RPMI8226 (cell line): ENCODE data around the gene FOSL1.

Experiments
- DNase-seq: peaks from one replicate; pipeline ENCODE4 v3.0.0-alpha.2; 2015

FOSL1 gene

DNA sequence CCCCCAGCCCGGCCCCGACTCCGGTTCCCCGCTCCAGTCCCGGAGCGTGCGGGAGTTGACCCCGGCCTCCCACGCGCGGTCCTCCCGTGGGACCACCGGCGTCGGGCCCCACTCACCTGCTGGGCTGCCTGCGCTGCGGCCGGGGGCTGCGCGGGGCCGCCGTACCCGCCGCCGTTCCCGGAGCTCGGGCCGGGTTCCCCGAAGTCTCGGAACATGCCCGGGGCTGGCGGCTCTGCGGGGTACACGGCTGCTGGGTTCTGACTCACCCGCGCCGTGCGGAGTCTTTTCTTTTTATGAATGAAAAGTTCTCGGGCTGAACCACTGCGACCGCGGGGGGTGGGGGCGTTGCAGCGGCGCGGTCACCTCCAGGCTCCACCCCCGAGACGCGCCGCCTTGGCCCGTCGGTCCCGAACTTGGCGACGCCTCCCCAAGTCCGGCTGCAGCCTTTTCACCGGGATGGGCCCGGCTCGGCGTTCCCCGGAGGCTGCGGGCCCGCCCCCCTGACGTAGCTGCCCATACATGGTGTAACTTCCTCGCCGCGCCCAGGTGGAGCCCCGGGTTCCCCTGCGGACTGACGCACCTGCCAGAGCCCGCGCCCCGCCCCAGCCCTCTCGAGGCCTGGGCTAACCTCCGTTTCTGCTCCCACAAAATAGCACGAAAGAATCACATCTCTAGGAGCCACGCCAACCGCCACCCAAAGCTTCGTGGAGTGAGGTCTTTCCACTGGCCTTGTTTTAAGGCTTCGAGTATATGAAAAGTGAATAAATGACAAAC is at the start of gene FOSL1:
Gene FOSL1, minus strand, starts transcription at position 264 of the 774 bp plus-strand sequence. Its CDS starts 49 bp downstream, at position 215.
- DNase-seq = peak; percentile 99

DNA sequence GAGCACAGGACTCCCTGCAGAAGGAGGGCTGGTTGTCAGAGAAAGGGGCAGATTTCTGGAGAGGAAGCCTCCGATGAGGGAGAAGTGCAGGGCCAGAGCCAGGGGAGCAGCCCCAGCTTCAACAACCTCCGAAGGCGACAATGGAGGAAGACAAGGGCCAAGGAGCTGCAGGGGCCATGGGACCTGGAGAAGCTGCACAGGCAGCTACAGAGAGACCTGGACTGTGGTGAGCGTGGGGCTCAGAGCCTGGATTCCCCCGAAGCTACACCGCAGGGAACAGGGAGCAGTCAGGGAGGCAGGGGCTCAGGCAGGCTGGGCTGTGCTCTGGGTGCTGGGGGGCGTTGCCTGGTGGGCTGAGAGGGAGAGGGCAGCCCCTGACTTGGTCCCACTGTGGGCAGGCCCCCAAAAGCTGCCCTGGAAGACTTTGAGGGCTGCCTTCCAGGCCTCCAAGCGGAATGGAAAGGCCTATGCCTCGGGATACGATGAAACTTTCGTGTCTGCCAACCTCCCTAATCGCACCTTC is 47.5 kb upstream of the FOSL1 start:
- DNase-seq = no peak

DNA sequence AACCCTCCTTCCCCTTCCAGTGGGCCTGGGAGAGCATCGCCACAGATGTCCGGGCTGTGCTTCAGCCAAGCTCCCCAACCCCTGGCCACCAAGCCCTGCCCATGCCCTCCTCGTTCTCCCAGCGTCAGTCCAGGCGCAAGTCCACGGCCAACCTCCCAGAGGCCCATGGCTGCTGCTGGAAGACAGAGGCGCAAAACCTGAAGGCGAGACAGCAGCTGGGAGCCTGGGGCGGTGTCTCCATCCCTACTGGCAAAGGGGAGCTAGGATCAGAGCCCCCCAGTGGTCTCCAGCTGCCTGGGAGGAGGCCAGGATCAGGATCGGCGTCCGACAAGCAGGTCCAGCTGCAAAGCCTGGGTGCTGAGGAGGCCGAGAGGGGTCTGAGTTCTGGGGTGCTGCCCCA is 46.9 kb upstream of the FOSL1 start:
- DNase-seq = no peak

DNA sequence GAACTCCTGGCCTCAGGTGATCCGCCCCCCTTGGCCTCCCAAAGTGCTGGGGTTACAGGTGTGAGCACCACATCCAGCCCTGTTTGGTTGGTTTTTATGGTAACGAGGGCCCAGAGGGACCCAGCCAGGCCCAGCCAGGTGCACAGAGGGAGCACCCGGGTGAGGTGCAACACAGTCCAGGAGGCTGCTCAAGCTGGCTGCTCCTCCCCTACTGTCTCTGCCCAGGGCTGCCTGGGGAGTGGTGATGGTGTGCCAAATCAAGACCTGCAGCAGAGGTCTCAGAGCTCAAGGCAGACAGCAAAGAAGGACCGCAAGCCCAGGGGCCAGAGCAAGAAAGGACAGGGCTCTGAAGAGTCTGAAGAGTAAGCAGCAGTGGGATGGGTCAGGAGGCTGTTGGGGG is 46.5 kb upstream of the FOSL1 start:
- peak; percentile 33 for DNase-seq

DNA sequence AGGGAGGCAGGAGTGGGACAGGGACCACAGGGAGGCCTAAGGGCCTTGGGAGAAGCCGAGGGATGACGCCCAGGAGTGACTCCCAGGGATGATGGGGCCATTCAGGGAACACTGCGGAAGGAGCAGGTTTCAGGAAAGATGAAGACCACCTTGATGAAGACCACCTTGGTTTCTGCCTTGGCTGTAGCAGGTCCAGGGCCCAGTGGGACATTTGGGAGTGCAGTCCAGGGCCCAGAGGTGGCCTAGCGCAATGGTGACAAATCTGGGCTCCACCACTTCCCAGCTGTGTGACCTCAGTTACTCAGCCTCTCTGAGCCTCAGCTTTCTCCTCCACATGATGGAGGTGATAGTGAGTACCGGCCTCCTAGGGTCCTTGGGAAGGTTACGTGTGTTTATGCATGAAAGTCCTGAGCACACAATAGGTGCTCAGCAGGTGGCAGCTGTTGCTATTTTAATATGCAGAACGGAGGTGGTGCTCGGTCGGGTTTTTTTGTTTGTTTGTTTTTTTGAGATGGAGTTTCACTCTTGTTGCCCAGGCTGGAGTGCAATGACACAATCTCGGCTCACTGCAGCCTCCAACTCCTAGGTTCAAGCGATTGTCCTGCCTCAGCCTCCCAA is 45.9 kb upstream of the FOSL1 start:
- DNase-seq = no peak

DNA sequence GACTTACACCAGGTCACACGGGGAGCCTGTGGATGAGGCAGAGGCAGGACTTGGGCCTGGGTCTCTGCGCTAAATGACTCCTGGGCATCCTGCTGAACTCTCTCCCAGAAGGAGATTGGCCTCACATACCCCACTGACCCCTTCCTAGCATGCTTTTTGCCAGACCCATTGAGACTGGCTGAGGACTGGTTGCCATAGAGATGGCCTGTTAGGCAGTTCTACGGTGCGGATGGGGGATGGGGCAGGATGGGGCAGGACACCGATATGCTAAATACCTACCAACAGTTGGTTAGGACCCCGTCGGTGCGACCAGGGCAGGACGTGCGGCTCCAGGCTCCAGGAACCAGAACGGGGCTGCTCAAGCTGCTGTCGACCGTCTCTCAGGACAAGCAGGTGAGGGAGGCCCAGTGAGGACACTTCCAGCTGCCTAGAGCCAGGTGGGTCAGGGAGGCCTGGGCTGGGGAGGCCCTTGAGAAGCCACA is 45.3 kb upstream of the FOSL1 start, which contains the start of gene TSGA10IP:
Gene TSGA10IP, plus strand, starts transcription at position 51 of the 482 bp plus-strand sequence. Its CDS starts 196 bp downstream, at position 247.
- no peak for DNase-seq

DNA sequence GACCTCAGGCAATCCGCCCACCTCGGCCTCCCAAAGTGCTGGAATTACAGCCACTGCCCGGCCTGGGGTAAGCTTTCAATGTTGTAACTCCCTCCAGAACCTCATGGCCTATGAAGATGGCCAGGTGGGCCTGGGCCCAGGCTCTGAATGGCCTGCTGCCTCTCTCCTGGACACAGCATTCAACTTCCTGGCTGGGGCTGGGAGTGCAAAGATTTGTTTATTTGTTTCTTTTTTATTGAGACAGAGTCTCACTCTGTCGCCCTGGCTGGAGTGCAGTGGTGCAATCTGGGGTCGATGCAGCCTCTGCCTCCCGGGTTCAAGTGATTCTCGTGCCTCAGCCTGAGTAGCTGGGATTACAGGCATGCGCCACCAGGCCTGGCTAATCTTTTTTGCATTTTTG is 44.6 kb upstream of the FOSL1 start:
- no peak for DNase-seq

DNA sequence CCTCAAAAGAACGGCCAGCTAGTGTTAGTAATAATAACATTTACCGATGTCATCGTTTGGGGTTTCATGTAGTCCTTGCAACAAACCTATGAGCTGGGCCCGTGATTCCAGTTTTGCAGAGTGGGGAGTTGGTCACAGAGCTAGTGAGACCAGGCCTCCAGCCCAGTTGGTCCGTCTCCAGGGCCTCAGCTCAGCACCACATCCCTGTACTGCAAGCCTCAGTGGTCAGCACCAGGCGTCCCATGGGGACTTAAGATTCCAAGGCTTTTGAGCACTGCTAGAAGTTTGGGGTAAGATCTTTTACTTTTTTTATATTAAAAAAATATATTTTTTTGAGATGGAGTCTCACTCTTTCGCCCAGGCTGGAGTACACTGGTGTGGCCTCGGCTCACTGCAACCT is 44.0 kb upstream of the FOSL1 start:
- DNase-seq = no peak

DNA sequence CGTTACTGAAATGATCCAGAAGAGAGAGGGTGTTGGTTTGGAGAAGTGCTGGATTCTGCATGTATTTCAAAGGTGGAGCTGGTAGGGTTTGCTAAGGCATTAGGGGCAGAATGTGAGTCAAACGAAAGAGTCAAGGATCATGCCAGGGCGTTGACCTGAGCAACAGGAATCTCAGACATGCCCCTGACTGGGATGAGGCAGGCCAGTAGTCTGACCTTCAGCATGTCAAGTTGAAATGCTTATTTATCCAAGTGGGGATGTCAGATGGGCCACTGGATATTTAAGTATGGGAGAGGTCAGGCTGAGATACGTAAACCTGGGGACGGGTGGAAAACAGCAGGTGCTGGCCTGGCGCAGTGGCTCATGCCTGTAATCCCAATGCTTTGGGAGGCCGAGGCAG is 42.3 kb upstream of the FOSL1 start:
- DNase-seq = no peak

DNA sequence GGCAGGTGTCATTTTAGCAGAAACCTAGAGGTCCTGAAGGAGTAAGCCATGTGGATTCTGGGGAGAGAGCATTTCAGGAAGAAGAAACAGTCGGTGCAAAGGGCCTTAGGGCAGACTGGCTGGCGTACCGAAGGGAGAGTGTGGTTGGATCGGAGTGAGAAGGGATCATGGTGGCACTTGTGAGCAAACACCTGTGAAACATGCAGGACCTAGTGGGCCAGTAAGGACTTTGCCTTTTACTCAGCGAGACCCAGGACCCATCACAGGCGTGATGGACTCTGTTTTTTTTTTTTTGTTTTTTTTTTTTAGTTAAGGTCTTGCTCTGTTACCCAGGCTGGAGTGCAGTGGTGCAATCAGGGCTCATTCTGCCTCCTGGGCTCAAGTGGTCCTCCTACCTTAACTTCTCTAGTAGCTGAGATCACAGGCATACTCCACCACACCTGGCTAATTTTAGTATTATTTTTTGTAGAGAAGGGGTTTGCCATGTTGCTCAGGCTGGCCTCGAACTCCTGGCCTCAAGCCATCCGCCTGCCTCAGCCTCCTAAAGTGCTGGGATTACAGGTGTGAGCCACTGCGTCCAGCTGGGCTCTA is 41.6 kb upstream of the FOSL1 start:
- no peak for DNase-seq

DNA sequence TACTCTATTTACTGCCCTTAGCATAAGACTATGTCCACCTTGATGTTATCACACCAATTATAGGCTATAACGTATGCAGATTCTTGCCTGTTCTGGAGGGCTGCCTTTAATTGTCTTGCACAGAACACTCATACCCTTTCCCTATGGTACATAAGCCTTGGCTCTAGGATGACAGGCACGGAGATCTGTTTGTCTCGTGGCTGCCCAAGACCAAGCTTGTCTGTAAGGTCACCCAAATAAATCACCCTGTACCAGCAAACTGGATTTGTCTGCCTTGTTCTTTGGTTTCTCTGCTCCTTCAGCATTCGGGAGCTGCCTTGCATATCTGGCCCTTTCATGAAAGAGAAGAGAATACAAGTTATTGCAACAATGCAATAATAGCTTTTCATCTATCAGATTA is 37.6 kb upstream of the FOSL1 start:
- DNase-seq = peak; percentile 2

DNA sequence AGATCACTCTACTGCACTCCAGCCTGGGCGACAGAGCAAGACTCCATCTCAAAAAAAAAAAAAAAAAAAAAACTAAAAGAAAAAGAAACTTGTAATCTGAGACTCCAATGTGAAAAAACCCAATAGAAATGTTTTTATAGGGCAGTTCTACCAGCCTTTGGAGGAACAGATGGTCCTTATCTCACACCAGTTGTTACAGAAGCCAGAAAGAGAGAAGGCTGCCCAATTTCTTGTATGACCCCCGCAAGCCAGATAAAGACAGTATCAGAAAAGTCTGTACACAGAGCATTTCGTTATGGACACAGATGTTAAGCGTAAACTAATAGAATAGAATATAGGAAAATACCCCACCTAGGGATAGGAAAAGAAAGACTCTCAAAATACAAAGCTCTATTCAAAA is 33.8 kb upstream of the FOSL1 start:
- DNase-seq = no peak

DNA sequence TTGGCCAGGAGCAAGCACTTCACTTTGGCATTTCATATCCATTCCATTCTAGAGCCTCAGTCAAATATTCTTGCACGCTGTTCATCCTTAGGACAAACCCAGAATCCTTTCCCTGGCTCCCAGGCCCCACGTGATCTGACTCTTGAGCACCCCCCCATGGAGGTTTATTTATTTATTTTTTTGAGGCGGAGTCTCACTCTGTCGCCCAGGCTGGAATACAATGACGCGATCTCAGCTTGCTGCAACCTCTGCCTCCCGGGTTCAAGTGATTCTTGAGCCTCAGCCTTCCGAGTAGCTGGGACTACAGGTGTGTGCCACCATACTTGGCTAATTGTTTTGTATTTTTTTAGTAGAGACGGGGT is 32.4 kb upstream of the FOSL1 start:
- no peak for DNase-seq

DNA sequence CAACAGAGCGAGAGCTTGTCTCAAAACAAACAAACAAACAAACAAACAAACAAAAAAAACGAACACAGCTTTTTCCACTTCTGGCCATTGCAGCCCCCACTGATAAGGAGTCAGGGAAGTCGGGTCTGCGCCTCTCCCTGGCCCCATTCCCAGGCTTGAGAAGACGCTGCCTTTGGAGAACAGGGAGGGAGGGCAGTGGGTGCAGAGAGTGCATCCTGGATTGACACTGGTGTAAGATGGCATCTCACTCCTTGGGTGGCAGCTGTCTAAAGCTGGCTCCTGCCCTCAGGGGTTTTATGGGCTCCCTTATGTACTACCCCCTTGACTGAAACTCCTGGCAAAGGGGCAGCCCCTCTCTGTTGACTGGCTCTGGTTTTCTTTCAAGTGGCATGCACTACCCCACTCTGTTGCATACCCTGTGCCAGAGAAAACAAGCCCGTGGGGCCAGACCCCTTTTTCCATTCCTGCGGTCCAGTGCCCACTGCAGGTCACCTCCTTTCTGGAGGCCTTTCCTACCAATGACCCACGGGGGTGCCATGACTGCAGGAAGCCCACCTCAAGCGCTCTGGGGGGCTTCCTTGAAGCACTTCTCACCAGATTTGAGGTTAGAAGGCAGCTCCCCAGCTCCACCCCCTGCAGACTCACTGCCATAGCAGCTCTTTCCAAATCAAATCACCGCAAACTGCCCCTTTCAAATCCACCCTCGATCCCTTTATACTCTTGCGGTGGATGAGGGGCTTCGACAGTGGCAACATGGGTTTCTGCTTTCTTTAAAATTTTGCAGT is 31.8 kb upstream of the FOSL1 start:
- DNase-seq = no peak

DNA sequence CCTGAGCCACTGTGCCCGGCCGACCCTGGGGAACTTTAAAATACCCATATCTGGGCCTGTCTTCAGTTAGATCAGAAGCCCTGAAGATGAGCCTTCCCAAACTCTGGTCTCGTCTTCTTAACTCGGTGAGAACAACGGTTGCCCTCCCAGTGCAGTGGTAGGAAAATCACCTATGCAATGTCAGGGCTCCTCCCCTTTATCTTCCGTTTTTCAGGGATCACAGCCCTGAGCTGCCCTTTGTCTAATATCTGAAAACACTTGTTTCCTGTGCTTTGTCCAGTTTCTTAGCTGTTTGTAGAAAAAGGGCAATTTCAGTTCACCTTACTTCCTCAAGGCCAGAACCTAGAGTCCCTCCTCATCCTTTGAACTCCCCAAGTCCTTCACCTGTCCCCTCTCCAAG is 28.5 kb upstream of the FOSL1 start:
- no peak for DNase-seq

DNA sequence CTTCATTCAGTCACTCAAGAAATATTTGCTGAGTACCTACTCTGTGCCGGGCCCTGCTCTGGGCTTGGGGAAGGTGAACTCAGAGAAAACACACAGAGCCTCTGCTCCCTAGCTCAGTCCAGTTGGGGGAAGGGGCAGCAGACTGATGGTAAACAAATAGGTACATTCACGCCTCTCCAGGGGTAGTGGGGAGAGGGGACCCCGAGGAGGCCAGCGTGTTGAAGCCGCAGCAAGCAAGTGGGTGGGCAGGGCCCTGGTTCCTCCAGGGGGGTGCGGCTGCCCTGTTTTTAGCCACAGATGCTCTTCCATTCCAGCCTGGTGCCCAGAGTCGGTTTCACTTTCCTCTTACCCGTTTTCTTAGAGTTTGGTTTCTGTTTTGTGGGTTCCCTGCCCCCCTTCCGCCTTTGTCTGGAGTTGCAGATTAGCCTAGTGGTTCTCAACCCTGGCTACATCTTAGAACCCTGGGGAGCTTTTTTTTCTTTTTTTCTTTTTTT is 27.8 kb upstream of the FOSL1 start:
- DNase-seq = peak; percentile 93

DNA sequence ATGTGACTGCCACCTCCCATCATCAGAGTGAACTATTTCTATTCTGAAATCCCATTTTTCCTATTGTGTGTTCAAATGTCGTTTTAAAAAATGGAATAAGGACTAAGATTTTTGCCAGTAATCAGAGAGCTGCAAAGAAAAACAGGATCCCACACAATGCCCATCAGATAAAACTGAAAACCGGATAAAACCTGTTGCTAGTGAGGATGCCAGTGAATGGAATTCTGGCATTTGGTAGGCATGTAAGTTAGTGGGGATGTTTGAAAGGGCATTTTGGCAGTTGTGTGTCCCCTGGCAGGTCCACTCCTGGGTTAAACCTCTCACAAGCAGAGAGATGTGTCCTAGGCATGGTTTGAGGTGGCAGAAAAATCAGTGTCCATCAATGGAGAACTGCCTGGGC is 25.2 kb upstream of the FOSL1 start:
- DNase-seq = no peak

DNA sequence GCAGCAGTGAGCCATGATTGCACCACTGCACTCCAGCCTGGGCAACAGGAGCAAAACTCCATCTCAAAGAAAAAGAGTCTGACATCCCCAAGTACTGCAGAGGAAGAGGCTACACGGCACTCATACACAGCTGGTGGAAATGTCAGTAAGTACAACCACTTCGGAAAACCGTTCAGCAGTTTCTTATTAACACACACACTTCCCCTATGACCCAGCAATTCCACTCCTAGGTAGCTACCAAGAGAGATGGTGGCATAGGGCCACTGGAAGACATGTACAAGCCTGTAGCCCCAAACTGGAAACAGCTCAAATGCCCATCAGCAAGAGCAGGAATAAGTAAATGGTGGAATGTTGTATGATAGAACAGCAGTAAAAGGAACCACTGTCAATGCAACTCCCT is 22.4 kb upstream of the FOSL1 start:
- no peak for DNase-seq

DNA sequence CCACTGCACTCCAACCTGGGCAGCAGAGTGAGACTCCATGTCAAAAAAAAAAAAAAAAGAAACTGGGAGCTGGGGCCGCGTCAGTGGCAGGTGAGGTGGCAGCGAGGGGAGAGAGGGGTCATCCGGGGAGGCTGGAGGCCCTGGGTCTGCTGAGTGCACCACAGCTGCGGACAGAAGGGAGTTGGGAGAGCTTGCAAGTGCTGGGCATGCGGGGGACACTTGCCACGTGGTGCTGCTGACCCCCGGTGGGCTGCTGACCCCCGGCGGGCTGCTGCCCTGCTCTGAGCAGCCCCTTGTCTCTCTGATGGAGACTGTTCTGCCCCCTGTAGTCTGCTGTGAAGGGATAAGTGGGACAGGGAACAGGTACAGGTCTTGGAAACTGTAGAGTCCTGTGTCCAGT is 21.7 kb upstream of the FOSL1 start:
- no peak for DNase-seq

DNA sequence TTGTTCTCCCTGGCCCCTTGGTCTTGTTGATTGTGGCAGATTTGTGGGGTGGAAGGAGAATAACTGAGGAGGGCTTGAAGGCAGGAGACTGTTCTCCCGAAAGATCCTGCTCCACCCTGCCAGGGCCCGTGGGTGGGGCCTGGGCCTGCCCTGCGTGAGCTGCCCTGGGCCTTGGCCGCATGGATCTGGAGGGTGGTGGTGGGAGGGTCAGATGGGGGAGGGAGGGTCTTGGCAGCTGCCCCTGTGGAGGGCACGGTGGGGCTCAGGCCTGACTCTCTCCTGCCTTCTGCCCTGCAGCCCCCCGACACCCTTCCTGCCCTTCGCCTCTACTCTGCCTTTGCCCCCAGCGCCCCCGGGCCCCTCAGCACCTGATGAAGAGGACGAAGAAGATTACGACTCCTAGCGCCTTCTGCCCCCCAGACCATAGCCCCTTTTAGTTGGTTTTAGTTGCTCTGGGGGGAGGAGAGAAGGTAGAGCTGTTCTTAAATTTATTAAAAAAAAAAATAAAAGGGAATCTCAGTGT is 20.9 kb upstream of the FOSL1 start:
- no peak for DNase-seq

DNA sequence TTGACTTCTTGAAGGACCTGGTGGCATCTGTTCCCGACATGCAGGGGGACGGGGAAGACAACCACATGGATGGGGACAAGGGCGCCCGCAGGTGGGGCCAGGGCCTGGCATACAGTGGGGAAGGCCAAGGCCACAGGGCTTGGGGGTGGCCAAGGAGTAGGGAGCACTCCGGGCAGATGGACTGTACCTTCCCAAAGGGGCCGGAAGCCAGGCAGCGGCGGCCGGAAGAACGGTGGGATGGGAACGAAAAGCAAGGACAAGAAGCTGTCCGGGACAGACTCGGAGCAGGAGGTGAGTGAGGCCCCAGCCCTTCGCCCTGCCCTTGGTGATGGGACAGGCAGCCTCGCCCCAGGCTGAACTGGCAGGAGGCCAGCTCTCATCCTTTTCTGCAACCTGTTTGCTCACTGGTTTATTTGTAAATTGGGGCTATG is 20.2 kb upstream of the FOSL1 start:
- DNase-seq = no peak

DNA sequence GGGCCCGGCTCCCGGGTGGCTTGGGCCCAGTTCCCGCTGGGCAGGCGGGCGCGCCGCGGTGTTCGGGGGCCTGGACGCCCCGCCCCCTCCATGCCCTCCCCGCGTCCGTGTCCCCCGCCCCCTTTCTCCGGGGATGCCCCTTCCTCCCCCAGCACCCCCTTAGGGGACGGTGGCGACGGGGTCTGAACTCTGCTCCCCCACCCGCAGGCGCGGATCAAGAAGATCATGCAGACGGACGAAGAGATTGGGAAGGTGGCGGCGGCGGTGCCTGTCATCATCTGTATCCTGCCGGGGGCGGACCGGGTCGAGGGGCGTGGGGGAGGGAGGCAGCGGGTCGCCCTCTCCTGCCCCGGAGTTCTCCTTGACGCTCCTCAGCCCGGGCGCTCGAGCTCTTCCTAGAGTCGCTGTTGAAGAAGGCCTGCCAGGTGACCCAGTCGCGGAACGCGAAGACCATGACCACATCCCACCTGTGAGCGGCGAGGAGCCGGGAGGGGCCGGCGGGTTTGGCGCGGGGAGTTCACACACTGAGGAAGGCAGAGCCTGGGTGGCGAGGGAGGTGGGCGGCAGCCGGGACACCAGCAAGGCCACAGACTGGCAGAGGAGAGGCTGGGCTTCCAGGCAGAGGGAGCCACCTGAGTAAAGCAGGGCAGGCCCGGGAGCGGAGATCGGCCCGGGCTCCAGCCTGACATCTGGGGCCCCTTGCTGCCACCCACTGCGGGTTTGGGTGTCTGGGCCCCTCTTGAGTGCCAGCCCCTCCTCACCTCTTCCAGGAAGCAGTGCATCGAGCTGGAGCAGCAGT is 19.6 kb upstream of the FOSL1 start:
- DNase-seq = peak; percentile 61
